Right atrium auricular region (tissue), 2 donors: ENCODE data around the gene OIT3. TPM values are rescaled to one million over a fixed set of nuclear protein-coding genes. Genes with fewer than 3 reads are reported as not detected.
A peak's percentile ranks its signal among the peaks of the same experiment; 100 is the strongest.

Source experiments
- DNase-seq: peaks from one replicate; pipeline ENCODE4 v3.0.0-alpha.2; 2019; ENCODE audit warnings: low spot score
- H3K27ac ChIP-seq, 2 donors: fragments of 200-600 bp; sonication (generic); 1 replicate in 1 of 2; 2 replicates in 1 of 2; pipeline ENCODE4 v1.5.1; 2016 to 2019
- H3K27me3 ChIP-seq, 2 donors: fragments of 200-600 bp; sonication (generic); one replicate each; pipeline versions ENCODE4 v1.5.1 to v1.6.0; 2017 to 2019
- H3K36me3 ChIP-seq: fragments of 200-600 bp; sonication (generic); one replicate; pipeline ENCODE4 v1.5.1; 2016
- H3K4me1 ChIP-seq, 2 donors: fragments of 200-600 bp; sonication (generic); one replicate each; pipeline versions ENCODE4 v1.5.1 to v1.6.0; 2017 to 2019
- H3K4me3 ChIP-seq, 2 donors: fragments of 200-600 bp; sonication (generic); 1 replicate in 1 of 2; 2 replicates in 1 of 2; pipeline ENCODE4 v1.5.1; 2017 to 2019; ENCODE audit warnings: mild to moderate bottlenecking in 1 of 2, moderate library complexity in 1 of 2
- H3K9me3 ChIP-seq, 2 donors: fragments of 200-600 bp; sonication (generic); one replicate each; pipeline ENCODE4 v1.5.1; 2019
- CTCF ChIP-seq, 2 donors: fragments of 200-600 bp; sonication (generic); IDR thresholded peaks; one replicate each; pipeline ENCODE4 v1.5.1; 2019; ENCODE audit warnings: antibody characterized with exemption in 2 of 2
- total RNA-seq, 2 donors: library from RNA; depleted of rRNA; stranded (reverse); fragments of >200 nt; gene quantifications; one replicate each; pipeline ENCODE4 v1.1.0, GENCODE V29; 2016

Gene OIT3
- total RNA-seq, 2 donors from 2014 or later, result 0.30 to 0.67 TPM

GRCh38 chr10:72881291-72881690 is 12.2 kb upstream of the OIT3 start:
- H3K27ac ChIP-seq, result no peak overlapping the region
- no peak overlapping the region for H3K4me3 ChIP-seq
- H3K27me3 ChIP-seq, result no peaks in the 10 kb centered on the region
- DNase-seq, result no peak
- no peaks in the 10 kb centered on the region for H3K9me3 ChIP-seq
- H3K4me1 ChIP-seq, result peaks cover 0 to 3% of the 10 kb centered on the region in 2 donors
- TF ChIP-seq CTCF (IDR thresholded peaks at IDR 0.05), result no peak
- peaks cover 5% of the 10 kb centered on the region for H3K36me3 ChIP-seq

- H3K9me3 ChIP-seq, result no peaks in the 10 kb centered on the region
- DNase-seq, result no peak
- peaks cover 0 to 27% of the 10 kb centered on the region in 2 donors for H3K4me1 ChIP-seq
- no peak overlapping the region for H3K4me3 ChIP-seq
- no peak overlapping the region for H3K27ac ChIP-seq
- H3K36me3 ChIP-seq, result peaks cover 5% of the 10 kb centered on the region
- H3K27me3 ChIP-seq, result no peaks in the 10 kb centered on the region
- no peak for TF ChIP-seq CTCF (IDR thresholded peaks at IDR 0.05)
These were observed 9.7 kb upstream of the OIT3 start for GRCh38 chr10:72883861-72884260.

GRCh38 chr10:72885953-72886352 is 7.6 kb upstream of the OIT3 start:
- H3K27ac ChIP-seq, result no peak overlapping the region
- peaks cover 5% of the 10 kb centered on the region for H3K36me3 ChIP-seq
- no peak overlapping the region for H3K4me3 ChIP-seq
- DNase-seq, result no peak
- no peaks in the 10 kb centered on the region for H3K9me3 ChIP-seq
- H3K4me1 ChIP-seq, result peaks cover 0 to 30% of the 10 kb centered on the region in 2 donors
- TF ChIP-seq CTCF (IDR thresholded peaks at IDR 0.05), result no peak
- H3K27me3 ChIP-seq, result no peaks in the 10 kb centered on the region

- Histone ChIP-seq H3K4me1 (peaks cover 0 to 30% of the 10 kb centered on the region in 2 donors), H3K4me3 (no peak overlapping the region), H3K27me3 (no peaks in the 10 kb centered on the region), H3K27ac (no peak overlapping the region), H3K9me3 (no peaks in the 10 kb centered on the region), H3K36me3 (peaks cover 5% of the 10 kb centered on the region)
- TF ChIP-seq CTCF (IDR thresholded peaks at IDR 0.05), result no peak
- DNase-seq, result no peak
These were observed 6.9 kb upstream of the OIT3 start for GRCh38 chr10:72886621-72887020.

- no peaks in the 10 kb centered on the region for H3K9me3 ChIP-seq
- H3K27me3 ChIP-seq, result no peaks in the 10 kb centered on the region
- TF ChIP-seq CTCF (IDR thresholded peaks at IDR 0.05), result no peak
- peak overlapping the region in 1 of 2 donors; percentile 4 for H3K27ac ChIP-seq
- H3K4me3 ChIP-seq, result no peak overlapping the region
- peaks cover 0 to 30% of the 10 kb centered on the region in 2 donors for H3K4me1 ChIP-seq
- DNase-seq, result no peak
- peaks cover 5% of the 10 kb centered on the region for H3K36me3 ChIP-seq
These were observed 6.5 kb upstream of the OIT3 start for GRCh38 chr10:72887043-72887442.

- H3K27me3 ChIP-seq, result no peaks in the 10 kb centered on the region
- H3K36me3 ChIP-seq, result peaks cover 5% of the 10 kb centered on the region
- no peak for TF ChIP-seq CTCF (IDR thresholded peaks at IDR 0.05)
- DNase-seq, result no peak
- no peaks in the 10 kb centered on the region for H3K9me3 ChIP-seq
- H3K4me3 ChIP-seq, result no peak overlapping the region
- H3K4me1 ChIP-seq, result peaks cover 0 to 36% of the 10 kb centered on the region in 2 donors
- H3K27ac ChIP-seq, result no peak overlapping the region
These were observed 5.3 kb upstream of the OIT3 start for GRCh38 chr10:72888151-72888638.
